Measurements from ENCODE around the gene NFKB2.

- TF ChIP-seq, protein P1, sequence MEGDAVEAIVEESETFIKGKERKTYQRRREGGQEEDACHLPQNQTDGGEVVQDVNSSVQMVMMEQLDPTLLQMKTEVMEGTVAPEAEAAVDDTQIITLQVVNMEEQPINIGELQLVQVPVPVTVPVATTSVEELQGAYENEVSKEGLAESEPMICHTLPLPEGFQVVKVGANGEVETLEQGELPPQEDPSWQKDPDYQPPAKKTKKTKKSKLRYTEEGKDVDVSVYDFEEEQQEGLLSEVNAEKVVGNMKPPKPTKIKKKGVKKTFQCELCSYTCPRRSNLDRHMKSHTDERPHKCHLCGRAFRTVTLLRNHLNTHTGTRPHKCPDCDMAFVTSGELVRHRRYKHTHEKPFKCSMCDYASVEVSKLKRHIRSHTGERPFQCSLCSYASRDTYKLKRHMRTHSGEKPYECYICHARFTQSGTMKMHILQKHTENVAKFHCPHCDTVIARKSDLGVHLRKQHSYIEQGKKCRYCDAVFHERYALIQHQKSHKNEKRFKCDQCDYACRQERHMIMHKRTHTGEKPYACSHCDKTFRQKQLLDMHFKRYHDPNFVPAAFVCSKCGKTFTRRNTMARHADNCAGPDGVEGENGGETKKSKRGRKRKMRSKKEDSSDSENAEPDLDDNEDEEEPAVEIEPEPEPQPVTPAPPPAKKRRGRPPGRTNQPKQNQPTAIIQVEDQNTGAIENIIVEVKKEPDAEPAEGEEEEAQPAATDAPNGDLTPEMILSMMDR (IDR thresholded peaks at IDR 0.05), result peak in 2 of 6 experiments; percentile 15 to 47
- peak; percentile 36 to 48 for TF ChIP-seq POLR2A (IDR thresholded peaks at IDR 0.05)
Observed at GRCh38 chr10:102420714-102421506, 25.4 kb downstream of the NFKB2 start, which contains the start of gene FBXL15.

All from Peyer's patch (tissue), 4 donors.